Naive thymus-derived CD8-positive, alpha-beta T cell (primary cell): ENCODE results near the gene LHFPL5. TPM values are rescaled to one million over a fixed set of nuclear protein-coding genes. Genes with fewer than 3 reads are reported as not detected.

ENCODE experiments used
- ATAC-seq, 2 donors: fragments of 150-1000 bp; cut with Tn5 transposase in 1 of 2; sonication (Bioruptor Pico), chemical (Tn5 transposase) in 1 of 2; 1 replicate in 1 of 2; 2 replicates in 1 of 2; pipeline ENCODE4 v1.10.0; 2021; ENCODE audit warnings: mild to moderate bottlenecking in 2 of 2, moderate library complexity in 2 of 2
- POLR2A ChIA-PET: fragments of 350-600 bp; sonication (Branson Sonifier 250); formaldehyde crosslinking; loops from one replicate; lab custom pipeline; 2021; ENCODE audit warnings: antibody characterized with exemption; lab: Charles Lee
- DNase-seq, 10 donors: peaks; one replicate each; pipeline versions ENCODE4 v3.0.0 to v3.0.0-alpha.2; 2020 to 2022
- H3K27ac Mint-ChIP-seq, 10 donors: one replicate each; pipeline ENCODE4 v1.8.0; 2020 to 2022; ENCODE audit warnings: mild to moderate bottlenecking in 10 of 10, mixed read lengths in 10 of 10, moderate library complexity in 4 of 10, inconsistent platforms in 1 of 10
- H3K27me3 Mint-ChIP-seq, 5 donors: one replicate each; pipeline ENCODE4 v1.8.0; 2021 to 2022; ENCODE audit warnings: mixed read lengths in 5 of 5
- H3K36me3 Mint-ChIP-seq, 3 donors: one replicate each; pipeline ENCODE4 v1.8.0; 2020 to 2022; ENCODE audit warnings: mixed read lengths in 3 of 3, mild to moderate bottlenecking in 2 of 3, inconsistent platforms in 1 of 3
- H3K4me1 Mint-ChIP-seq, 4 donors: one replicate each; pipeline ENCODE4 v1.8.0; 2021 to 2022; ENCODE audit warnings: mixed read lengths in 4 of 4
- H3K4me3 Mint-ChIP-seq, 10 donors: one replicate each; pipeline ENCODE4 v1.8.0; 2020 to 2022; ENCODE audit warnings: mild to moderate bottlenecking in 10 of 10, mixed read lengths in 10 of 10, moderate library complexity in 6 of 10, inconsistent platforms in 1 of 10
- H3K9me3 Mint-ChIP-seq, 9 donors: one replicate each; pipeline ENCODE4 v1.8.0; 2020 to 2022; ENCODE audit warnings: mixed read lengths in 9 of 9, mild to moderate bottlenecking in 3 of 9, inconsistent platforms in 1 of 9, moderate library complexity in 1 of 9
- polyA plus RNA-seq, 3 donors: library from polyadenylated mRNA; unstranded; fragments of 300-500 nt; fragmentation: Illumina TruSeq; gene quantifications; one replicate each; pipeline ENCODE4 v1.2.3, GENCODE V29; 2021
- total RNA-seq, 8 experiments: library from RNA in 2 of 8; stranded (reverse) in 2 of 8; gene quantifications; one replicate each; pipeline ENCODE4 v1.2.3 and lab custom pipeline; 2021 to 2026

LHFPL5 gene
- total RNA-seq (not detected), polyA plus RNA-seq (not detected), total RNA-seq (lab: John Stamatoyannopoulos, UW) (0 to 0.06 (median 0) reads per million in 6 experiments)

DNA sequence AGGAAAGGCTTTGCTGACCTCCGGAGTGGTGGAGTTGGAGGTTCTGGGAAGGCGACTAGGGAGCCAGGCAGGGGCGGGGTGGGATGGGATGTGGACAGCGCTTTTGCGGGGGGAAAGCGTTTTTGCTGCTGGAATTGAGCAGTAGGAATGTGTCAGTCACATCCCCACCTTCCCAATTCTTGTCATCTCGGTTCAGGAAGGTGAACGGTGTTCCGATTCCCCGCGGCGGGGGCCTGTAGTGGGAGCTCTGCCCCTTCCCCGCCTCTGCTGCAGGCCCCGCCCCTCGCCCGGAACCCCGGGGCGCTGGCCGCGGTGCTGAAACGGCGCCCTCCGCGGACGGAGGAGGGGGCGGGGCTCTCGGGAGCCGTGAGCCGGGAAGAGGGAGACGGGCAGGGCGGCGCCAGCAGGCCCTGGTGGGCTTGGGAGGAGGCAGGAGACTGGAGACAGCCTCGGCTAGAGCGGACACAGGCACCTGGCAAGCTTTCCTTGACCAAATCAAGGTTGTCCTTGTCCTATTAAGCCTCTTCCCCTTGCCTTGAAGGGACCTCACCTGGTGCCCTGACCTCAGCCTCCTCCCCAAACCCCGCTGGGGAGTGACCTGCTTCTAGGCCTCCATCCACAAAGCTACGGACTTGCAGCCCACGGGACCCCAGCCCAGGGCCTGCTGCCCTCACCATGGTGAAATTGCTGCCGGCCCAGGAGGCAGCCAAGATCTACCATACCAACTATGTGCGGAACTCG is at the start of gene LHFPL5:
LHFPL5 (plus strand) TSS at position 357 of the 741 bp plus-strand sequence; CDS start at position 676, 319 bp downstream.
- POLR2A ChIA-PET = no interaction called here

DNA sequence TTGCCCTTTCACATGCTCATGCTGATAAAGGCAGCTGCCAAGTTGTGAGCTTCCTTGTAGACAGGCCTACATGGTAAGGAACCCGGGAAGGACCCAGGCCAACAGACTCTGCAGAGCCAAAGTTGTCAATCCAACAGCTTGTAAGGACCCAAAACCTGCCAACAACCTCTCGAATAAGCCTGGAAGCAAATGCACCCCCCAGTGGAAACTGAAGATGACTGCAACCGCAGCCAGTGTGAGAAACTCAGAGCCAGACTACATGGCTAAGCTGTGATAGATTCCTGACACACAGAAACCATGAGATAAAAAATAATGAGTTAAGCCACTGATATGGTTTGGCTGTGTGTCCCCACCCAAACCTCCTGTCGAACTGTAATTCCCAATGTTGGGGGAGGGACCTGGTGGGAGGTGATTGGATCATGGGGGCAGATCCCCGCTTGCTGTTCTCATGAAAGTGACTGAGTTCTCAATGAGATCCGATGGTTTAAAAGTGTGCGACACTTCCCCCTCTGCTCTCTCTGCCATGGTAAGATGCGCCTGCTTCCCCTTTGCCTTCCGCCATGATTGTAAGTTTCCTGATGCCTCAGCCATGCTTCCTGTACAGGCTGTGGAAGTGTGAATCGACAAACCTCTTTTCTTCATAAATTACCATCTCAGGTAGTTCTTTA is 47.6 kb upstream of the LHFPL5 start:
- H3K36me3 Mint-ChIP-seq = no peaks in the 10 kb centered on the region
- H3K27me3 Mint-ChIP-seq = peaks cover 8 to 51% (median 24%) of the 10 kb centered on the region in 5 donors
- no peak overlapping the region for H3K4me3 Mint-ChIP-seq
- H3K9me3 Mint-ChIP-seq = no peaks in the 10 kb centered on the region
- DNase-seq (no peak), ATAC-seq (no peak)
- POLR2A ChIA-PET = no interaction called here
- H3K4me1 Mint-ChIP-seq = peaks cover 0 to 5% (median 3%) of the 10 kb centered on the region in 4 donors
- H3K27ac Mint-ChIP-seq = no peak overlapping the region

More for the DNA sequence above, at the start of gene LHFPL5:
- ATAC-seq (peak; percentile 69 to 83), DNase-seq (peak in 8 of 10 donors; percentile 20 to 59 (median 50))
- Mint-ChIP-seq H3K9me3 (peaks cover 0 to 2% (median 0%) of the 10 kb centered on the region in 9 donors), H3K27ac (no peak within 1 kb of the TSS), H3K27me3 (peaks cover 16 to 46% (median 23%) of the 10 kb centered on the region in 5 donors), H3K4me3 (peak within 1 kb of the TSS in 3 of 10 donors; percentile 20 to 54 (median 43)), H3K4me1 (peaks cover 2 to 6% (median 2%) of the 10 kb centered on the region in 4 donors), H3K36me3 (peaks cover 0 to 5% (median 0%) of the 10 kb centered on the region in 3 donors)

DNA sequence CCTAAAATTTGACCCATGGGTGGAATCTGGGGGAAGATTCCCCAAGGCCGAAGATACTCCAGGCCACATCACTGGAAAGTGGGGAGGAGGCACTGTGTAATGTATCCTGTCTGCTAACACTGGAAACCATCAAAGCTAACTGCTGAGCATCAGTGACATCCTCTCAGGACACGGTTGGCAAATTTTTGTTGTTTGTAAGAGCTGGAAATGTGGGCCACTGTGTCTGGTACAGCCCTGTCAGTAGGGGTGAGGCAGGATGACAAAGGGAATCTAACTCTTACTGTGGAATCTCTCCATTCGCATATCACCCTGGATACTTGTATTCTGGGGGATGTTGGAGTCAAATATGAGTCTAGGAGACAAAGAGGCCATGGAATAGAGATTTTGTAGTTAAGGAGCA is 45.7 kb upstream of the LHFPL5 start:
- peaks cover 25 to 70% (median 40%) of the 10 kb centered on the region in 5 donors for H3K27me3 Mint-ChIP-seq
- no peak overlapping the region for H3K4me3 Mint-ChIP-seq
- H3K27ac Mint-ChIP-seq = no peak overlapping the region
- ATAC-seq (no peak), DNase-seq (no peak)
- H3K9me3 Mint-ChIP-seq = no peaks in the 10 kb centered on the region
- peaks cover 9 to 17% (median 12%) of the 10 kb centered on the region in 4 donors for H3K4me1 Mint-ChIP-seq
- POLR2A ChIA-PET = no interaction called here
- H3K36me3 Mint-ChIP-seq = no peaks in the 10 kb centered on the region

DNA sequence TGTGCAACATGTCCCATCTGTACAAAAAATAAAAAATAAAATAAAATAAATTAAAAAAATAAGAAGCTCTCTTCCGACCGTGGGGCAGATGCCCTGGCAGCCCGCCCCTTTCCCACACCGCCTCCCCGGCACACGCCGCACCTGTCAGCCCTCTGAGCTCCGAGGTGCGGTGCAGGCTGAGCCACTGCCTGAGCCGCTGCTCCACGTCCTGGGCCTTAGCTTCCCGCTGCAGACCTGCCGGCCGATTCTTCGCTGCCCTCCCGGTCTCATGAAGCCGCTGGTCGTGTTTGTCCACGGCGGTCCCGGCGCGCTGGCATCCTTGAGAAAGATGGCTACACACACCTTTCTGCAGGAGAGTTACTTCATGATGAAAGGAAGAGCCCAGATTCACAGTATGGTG is 39.4 kb upstream of the LHFPL5 start:
- H3K9me3 Mint-ChIP-seq = no peaks in the 10 kb centered on the region
- POLR2A ChIA-PET = interaction anchor here (0.5 kb wide), 1 partner anchor 225 kb away, joined by 3 read pairs; no protein-coding TSS in a partner anchor
- DNase-seq (no peak), ATAC-seq (no peak)
- H3K4me1 Mint-ChIP-seq = peaks cover 9 to 14% (median 11%) of the 10 kb centered on the region in 4 donors
- H3K36me3 Mint-ChIP-seq = no peaks in the 10 kb centered on the region
- H3K27ac Mint-ChIP-seq = no peak overlapping the region
- H3K4me3 Mint-ChIP-seq = no peak overlapping the region
- peaks cover 23 to 40% (median 27%) of the 10 kb centered on the region in 5 donors for H3K27me3 Mint-ChIP-seq

DNA sequence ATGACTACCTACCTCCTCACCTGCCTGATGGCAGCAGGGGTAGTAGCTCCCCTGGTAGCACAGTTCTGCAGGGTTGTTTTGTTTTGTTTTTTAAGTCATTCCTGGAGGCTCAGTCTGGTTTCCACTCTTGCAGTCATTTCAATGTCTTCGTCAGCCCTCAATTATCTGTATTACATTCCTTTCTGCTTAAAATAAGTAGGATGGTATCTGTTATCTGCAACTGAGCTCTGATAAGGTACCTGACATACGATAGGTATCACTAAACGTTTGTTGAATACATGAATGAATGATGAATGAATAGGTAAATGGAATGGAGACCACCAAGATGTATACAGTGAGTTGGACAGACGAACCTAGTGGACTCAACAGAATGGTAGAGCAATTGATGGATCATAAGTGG is 35.9 kb upstream of the LHFPL5 start:
- Mint-ChIP-seq H3K27me3 (peaks cover 3 to 8% (median 7%) of the 10 kb centered on the region in 5 donors), H3K4me1 (peaks cover 1 to 14% (median 3%) of the 10 kb centered on the region in 4 donors), H3K27ac (no peak overlapping the region), H3K36me3 (no peaks in the 10 kb centered on the region), H3K4me3 (no peak overlapping the region), H3K9me3 (no peaks in the 10 kb centered on the region)
- POLR2A ChIA-PET = no interaction called here
- DNase-seq = no peak
- no peak for ATAC-seq

DNA sequence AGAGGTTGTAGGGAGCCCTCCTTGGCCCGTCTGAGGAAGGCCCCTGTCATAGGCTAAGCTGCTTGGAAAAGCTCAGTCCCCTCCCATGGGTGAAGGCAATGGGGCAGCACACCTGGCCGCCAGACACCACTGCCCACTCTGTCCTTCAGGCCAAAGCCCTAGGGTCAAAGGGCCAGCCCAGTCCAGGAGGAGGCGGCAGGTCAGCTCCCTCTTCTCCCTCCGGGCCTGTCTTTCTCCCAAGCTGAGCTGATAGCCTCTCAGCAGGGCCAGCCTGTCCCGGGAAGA is 33.9 kb upstream of the LHFPL5 start:
- DNase-seq (no peak), ATAC-seq (no peak)
- POLR2A ChIA-PET = no interaction called here
- peaks cover 8 to 18% (median 11%) of the 10 kb centered on the region in 5 donors for H3K27me3 Mint-ChIP-seq
- H3K4me1 Mint-ChIP-seq = peaks cover 0 to 16% (median 1%) of the 10 kb centered on the region in 4 donors
- H3K4me3 Mint-ChIP-seq = no peak overlapping the region
- H3K9me3 Mint-ChIP-seq = no peaks in the 10 kb centered on the region
- no peak overlapping the region for H3K27ac Mint-ChIP-seq
- H3K36me3 Mint-ChIP-seq = no peaks in the 10 kb centered on the region

DNA sequence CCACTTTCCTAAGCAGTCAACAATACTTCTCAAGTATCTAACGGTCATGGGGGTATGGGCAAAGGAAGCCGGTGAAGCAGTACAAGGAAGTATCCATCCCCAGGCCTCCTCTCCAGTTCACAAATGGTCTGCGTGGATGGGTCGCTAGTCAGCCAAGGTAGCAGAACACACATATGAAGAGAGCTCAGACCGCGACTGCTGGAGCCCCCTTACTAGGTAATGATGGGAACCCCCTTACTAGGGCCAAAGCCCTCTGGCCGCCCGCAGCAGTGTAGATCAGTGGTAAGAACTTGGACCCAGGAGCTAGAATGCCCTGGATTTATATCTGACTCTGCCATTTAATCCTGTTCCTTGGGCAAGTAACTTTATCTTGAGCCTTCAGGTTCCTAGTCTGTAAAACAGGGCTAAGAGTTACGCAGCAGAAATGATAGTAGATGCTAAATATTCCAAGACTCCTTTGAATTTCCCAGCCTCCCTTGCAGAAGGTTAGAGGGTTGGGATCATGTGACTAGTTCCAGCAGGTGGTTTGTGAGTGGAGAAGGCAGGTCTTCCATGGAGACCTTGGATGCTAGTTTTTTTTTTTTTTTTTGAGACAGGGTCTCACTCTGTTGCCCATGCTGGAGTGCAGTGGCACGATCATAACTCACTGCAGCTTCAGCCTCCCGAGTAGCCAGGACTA is 30.9 kb upstream of the LHFPL5 start:
- Mint-ChIP-seq H3K36me3 (no peaks in the 10 kb centered on the region), H3K27ac (no peak overlapping the region), H3K27me3 (peaks cover 15 to 39% (median 16%) of the 10 kb centered on the region in 5 donors), H3K4me3 (no peak overlapping the region), H3K4me1 (peaks cover 0 to 22% (median 12%) of the 10 kb centered on the region in 4 donors), H3K9me3 (no peaks in the 10 kb centered on the region)
- ATAC-seq (no peak), DNase-seq (no peak)
- POLR2A ChIA-PET = no interaction called here

DNA sequence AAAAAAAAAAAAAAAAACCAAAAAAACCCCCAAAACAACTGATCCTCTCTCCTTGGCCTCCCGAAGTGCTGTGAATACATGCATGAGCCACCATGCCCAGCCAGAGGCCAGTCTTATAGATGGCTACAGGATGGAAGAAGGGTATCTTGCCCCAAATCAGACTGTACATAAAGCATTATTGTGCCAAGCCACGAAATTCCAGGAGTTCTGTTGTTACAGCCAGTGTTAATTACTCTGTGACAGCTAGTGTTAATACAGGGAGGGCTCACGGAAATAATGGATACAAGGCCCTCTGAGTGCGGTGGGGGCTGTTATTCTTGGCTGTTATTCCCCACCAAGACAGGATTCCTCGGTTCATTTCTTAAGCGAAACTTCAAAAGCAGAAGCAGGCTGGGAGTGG is 30.1 kb upstream of the LHFPL5 start:
- peak overlapping the region in 1 of 10 donors; percentile 7 for H3K4me3 Mint-ChIP-seq
- H3K36me3 Mint-ChIP-seq = no peaks in the 10 kb centered on the region
- DNase-seq = no peak
- POLR2A ChIA-PET = no interaction called here
- peaks cover 15 to 39% (median 18%) of the 10 kb centered on the region in 5 donors for H3K27me3 Mint-ChIP-seq
- H3K27ac Mint-ChIP-seq = no peak overlapping the region
- peaks cover 0 to 22% (median 13%) of the 10 kb centered on the region in 4 donors for H3K4me1 Mint-ChIP-seq
- no peaks in the 10 kb centered on the region for H3K9me3 Mint-ChIP-seq
- no peak for ATAC-seq

DNA sequence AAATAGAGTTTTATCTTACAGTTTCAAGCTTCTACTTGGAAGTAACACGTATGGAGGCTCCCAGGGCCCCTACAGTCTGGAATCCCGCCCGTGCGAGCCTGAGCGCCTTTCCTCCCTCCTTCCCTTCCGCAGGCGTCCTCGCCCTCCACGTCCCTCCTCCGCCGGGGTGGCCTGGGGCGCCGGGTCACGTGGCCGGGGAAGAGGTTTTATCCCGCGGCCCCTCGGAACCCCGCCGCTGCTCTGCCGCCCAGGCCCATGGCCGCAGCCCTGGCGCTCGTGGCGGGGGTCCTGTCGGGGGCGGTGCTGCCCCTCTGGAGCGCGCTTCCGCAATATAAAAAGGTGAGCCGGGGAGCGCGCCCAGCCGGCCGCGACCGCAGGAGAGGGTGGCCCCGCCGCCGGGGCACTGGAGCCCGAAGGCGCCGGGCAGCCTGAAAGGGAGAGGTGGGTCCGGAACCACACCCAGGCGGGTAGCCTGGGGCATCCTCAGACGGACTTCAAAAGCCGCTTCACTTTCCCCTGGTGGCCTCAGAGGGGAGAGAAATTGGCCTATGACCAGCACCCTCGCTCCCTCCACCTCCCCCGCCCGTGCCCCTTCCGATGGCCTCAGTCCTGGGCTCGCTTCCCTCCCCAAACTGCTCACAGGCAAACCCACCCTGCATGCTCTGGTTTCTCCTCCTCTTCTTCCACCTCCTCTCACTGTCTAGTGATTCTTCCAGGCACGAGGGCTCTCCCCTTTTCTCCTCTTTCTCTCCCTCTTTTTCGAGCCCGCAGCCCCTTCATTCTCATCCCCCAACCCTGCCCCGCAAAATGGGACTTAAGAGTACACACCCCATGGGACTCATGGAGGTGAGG is 28.6 kb upstream of the LHFPL5 start, which contains the start of gene CLPSL2:
CLPSL2 (plus strand) TSS at position 235 of the 852 bp plus-strand sequence; CDS start at position 256, 21 bp downstream.
- Mint-ChIP-seq H3K27me3 (peaks cover 18 to 48% (median 24%) of the 10 kb centered on the region in 5 donors), H3K4me3 (peak within 1 kb of the TSS; percentile 59 to 87 (median 76)), H3K36me3 (no peaks in the 10 kb centered on the region), H3K27ac (peak within 1 kb of the TSS in 2 of 10 donors; percentile 40 to 70), H3K9me3 (peaks cover 0 to 2% (median 0%) of the 10 kb centered on the region in 9 donors), H3K4me1 (peaks cover 0 to 13% (median 13%) of the 10 kb centered on the region in 4 donors)
- peak in 1 of 2 donors; percentile 65 for ATAC-seq
- POLR2A ChIA-PET = no interaction called here
- no peak for DNase-seq

DNA sequence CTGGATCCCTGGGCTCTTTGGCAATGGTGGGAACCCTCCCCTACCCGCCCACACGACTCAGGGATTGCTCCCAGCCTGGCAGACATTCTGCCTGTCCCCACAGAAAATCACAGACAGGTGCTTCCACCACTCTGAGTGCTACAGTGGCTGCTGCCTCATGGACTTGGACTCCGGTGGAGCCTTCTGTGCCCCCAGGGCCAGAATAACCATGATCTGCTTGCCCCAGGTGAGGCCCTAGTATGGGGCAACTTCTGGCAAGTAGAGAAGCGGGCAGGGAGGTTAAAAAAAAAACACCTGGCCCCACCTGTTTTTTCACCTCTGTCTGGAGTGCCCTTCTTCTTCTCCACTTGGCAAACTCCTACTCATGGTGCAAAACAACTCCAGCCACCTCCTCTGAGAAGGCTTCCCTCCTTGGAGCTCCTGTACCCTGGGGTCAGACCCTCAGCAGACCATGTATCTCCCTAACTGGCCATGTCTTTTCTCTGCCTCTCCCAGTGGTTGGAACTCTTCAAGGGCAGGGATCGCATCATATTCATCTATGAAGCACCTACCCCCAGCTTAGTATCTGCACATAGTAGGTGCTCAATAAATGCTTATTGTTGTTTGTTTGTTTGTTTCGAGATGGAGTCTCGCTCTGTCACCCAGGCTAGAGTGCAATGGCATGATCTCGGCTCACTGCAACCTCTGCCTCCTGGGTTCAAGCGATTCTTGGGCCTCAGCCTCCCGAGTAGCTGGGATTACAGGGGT is 27.6 kb upstream of the LHFPL5 start:
- H3K27ac Mint-ChIP-seq = peak overlapping the region in 1 of 10 donors; percentile 63
- no peak for DNase-seq
- peaks cover 0 to 2% (median 0%) of the 10 kb centered on the region in 9 donors for H3K9me3 Mint-ChIP-seq
- peaks cover 18 to 58% (median 28%) of the 10 kb centered on the region in 5 donors for H3K27me3 Mint-ChIP-seq
- H3K4me3 Mint-ChIP-seq = peak overlapping the region; percentile 56 to 80 (median 71)
- ATAC-seq = no peak
- no peaks in the 10 kb centered on the region for H3K36me3 Mint-ChIP-seq
- peaks cover 0 to 13% (median 11%) of the 10 kb centered on the region in 4 donors for H3K4me1 Mint-ChIP-seq
- POLR2A ChIA-PET = no interaction called here

DNA sequence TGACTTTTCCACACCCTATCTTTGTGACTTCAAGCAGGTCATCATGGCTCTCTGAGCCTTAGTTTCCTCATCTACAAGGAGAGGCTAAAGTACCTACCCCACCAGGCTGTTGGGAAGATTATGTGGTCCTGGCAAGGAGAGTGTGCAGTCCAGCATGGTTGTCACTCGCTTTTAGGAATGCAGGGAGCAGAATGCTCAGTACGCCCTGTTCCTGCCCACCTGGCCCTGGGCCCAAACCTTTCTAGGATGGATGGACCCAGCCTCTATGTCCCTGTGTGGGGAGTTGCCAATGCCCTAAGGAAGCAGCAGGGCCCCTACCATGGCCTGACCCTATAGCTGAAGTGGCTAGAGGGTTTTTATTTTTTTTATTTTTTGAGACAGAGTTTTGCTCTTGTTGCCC is 26.7 kb upstream of the LHFPL5 start:
- POLR2A ChIA-PET = no interaction called here
- Mint-ChIP-seq H3K4me1 (peaks cover 0 to 13% (median 11%) of the 10 kb centered on the region in 4 donors), H3K27ac (no peak overlapping the region), H3K27me3 (peaks cover 18 to 61% (median 28%) of the 10 kb centered on the region in 5 donors), H3K36me3 (no peaks in the 10 kb centered on the region), H3K4me3 (peak overlapping the region in 2 of 10 donors; percentile 5 to 22), H3K9me3 (peaks cover 0 to 2% (median 0%) of the 10 kb centered on the region in 9 donors)
- DNase-seq (no peak), ATAC-seq (no peak)
